ENCODE data around the gene MLLT3.

DNA sequence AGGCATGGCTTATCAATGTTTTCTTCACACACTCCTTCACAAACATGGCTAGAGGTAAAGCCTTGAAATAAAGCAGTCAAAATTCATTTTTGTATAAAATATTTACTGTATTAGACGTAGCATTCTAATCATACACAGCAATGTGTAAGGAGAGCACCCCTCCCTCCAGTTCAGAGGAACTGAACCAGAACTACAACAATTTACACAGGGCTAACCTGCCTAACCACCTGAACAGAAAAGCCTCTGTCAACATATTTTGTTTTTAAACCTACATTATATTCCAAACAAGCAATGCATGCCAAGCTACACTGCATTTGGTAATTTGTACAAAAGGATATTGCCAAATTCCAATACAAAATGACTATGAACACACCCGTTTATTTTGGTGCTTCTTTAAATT is 41.6 kb downstream of the MLLT3 start:
- no peak for TF ChIP-seq POLR2A (IDR thresholded peaks at IDR 0.05)
- no peak for TF ChIP-seq CTCF (IDR thresholded peaks at IDR 0.05)
- no peak for TF ChIP-seq POLR2AphosphoS5 (IDR thresholded peaks at IDR 0.05; ENCODE audit: insufficient read depth in 1 of 2, low read depth in 1 of 2)

Data from vagina (tissue), 2 donors.